Stimulated activated CD8-positive, alpha-beta memory T cell treated with anti-CD3 and anti-CD28 coated beads, Interleukin-12 subunit alpha, Interleukin-12 subunit beta, amount 100 ng/mL, for 24 hours (primary cell): Measurements from ENCODE around the gene SLCO1B3.

Experiments
- DNase-seq: peaks from one replicate; pipeline ENCODE4 v3.0.0-alpha.2; 2020; ENCODE audit errors: extremely low read depth

The SLCO1B3 gene

GRCh38 chr12:20885552-20885951, 75.0 kb downstream of the SLCO1B3 start:
- DNase-seq = no peak

GRCh38 chr12:20917269-20917668, 106.8 kb downstream of the SLCO1B3 start:
- no peak for DNase-seq

- DNase-seq = no peak
These were observed 107.3 kb downstream of the SLCO1B3 start for GRCh38 chr12:20917819-20918218.

- DNase-seq = no peak
These were observed 121.4 kb downstream of the SLCO1B3 start for GRCh38 chr12:20931894-20932293.

GRCh38 chr12:20946732-20947131, 136.2 kb downstream of the SLCO1B3 start:
- no peak for DNase-seq

- no peak for DNase-seq
These were observed 139.7 kb downstream of the SLCO1B3 start for GRCh38 chr12:20950248-20950647.

GRCh38 chr12:20963303-20963702, 152.8 kb downstream of the SLCO1B3 start:
- no peak for DNase-seq

- DNase-seq = no peak
These were observed 153.3 kb downstream of the SLCO1B3 start for GRCh38 chr12:20963762-20964161.
